Osteoblast (primary cell): Measurements from ENCODE around the gene SHC2. TPM values are rescaled to one million over a fixed set of nuclear protein-coding genes. Genes with fewer than 3 reads are reported as not detected.
A peak's percentile ranks its signal among the peaks of the same experiment; 100 is the strongest.

Source experiments
- DNase-seq: peaks from one replicate; pipeline ENCODE4 v3.0.0; 2011; ENCODE audit warnings: low spot score, mixed read lengths; ENCODE audit not compliant: insufficient read length; ENCODE audit errors: missing footprints
- H2AFZ ChIP-seq: 2 replicates; pipeline ENCODE4 v1.6.0; 2011; ENCODE audit warnings: mild to moderate bottlenecking, low read length
- H3K27ac ChIP-seq: 2 replicates; pipeline ENCODE4 v1.5.1; 2011; ENCODE audit warnings: mild to moderate bottlenecking, low read depth, low read length, moderate library complexity
- H3K27me3 ChIP-seq: 2 replicates; pipeline ENCODE4 v1.6.0; 2012; ENCODE audit warnings: mild to moderate bottlenecking, control low read depth, inconsistent platforms, low read length, moderate library complexity; ENCODE audit not compliant: insufficient read depth
- H3K36me3 ChIP-seq: 2 replicates; pipeline ENCODE4 v1.5.1; 2011; ENCODE audit warnings: mild to moderate bottlenecking, low read length, control low read depth, moderate library complexity; ENCODE audit not compliant: insufficient read depth
- H3K4me1 ChIP-seq: 2 replicates; pipeline ENCODE4 v1.5.1; 2011; ENCODE audit warnings: mild to moderate bottlenecking, low read length, control low read depth, moderate library complexity; ENCODE audit not compliant: insufficient read depth
- H3K4me2 ChIP-seq: 2 replicates; pipeline ENCODE4 v1.6.0; 2011; ENCODE audit warnings: mild to moderate bottlenecking, low read length; ENCODE audit not compliant: insufficient read depth
- H3K4me3 ChIP-seq: fragments of 200-600 bp; sonication (generic); 3 replicates; pipeline ENCODE4 v1.5.1; 2012; ENCODE audit warnings: mild to moderate bottlenecking, low read length, inconsistent platforms; ENCODE audit not compliant: insufficient read depth
- H3K79me2 ChIP-seq: 2 replicates; pipeline ENCODE4 v1.6.0; 2012; ENCODE audit warnings: mild to moderate bottlenecking, low read length, control low read depth, inconsistent platforms; ENCODE audit not compliant: insufficient read depth
- H3K9me3 ChIP-seq: 2 replicates; pipeline ENCODE4 v1.5.1; 2011; ENCODE audit warnings: low read depth, low read length, control low read depth
- H4K20me1 ChIP-seq: 2 replicates; pipeline ENCODE4 v1.6.0; 2012; ENCODE audit warnings: mild to moderate bottlenecking, low read length, control low read depth; ENCODE audit not compliant: insufficient read depth
- total RNA-seq: library from RNA; depleted of rRNA; stranded (reverse); fragments of >200 nt; gene quantifications from 2 replicates; pipeline ENCODE4 v1.2.3, GENCODE V29; 2012
- TF ChIP-seq, protein P1 (sequence below): IDR thresholded peaks from 2 replicates; pipeline ENCODE4 v1.5.1; 2011; ENCODE audit warnings: mild to moderate bottlenecking, low read depth, low read length, moderate library complexity; ENCODE audit errors: extremely low read depth

SHC2 gene
- total RNA-seq, 1 donor = 0.36 TPM

DNA sequence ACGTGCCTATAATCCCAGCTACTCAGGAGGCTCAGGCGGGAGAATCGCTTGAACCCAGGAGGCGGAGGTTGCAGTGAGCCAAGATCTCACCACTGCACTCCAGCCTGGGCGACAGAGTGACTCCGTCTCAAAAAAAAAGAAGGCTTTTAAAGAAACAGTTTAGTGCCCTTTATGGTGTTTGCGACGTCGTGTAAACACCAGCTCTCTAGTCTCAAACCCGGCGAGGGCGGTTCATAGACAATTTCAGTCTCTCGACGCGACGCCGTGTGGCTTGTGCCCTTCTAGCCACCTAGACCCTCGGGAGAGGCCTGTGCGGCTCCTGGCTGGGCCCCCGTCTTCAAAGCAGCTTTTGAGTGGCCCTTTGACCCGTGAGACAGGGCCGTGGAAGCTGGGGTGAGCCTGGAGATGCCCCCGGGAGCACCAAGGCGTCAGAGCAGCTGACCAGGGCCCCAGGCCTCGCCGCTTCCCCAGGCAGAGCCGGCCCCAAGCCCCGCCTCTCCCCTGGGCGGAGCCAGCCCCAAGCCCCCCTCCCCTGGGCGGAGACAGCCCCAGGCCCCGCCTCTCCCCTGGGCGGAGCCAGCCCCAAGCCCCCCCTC lies 30.4 kb upstream of the SHC2 start:
- peak; percentile 37 for DNase-seq
- Histone ChIP-seq H3K36me3 (no peaks in the 10 kb centered on the region), H2AFZ (no peak overlapping the region), H3K27me3 (no peaks in the 10 kb centered on the region), H3K9me3 (no peaks in the 10 kb centered on the region), H3K4me2 (no peak overlapping the region), H3K4me3 (no peak overlapping the region), H3K27ac (no peak overlapping the region), H3K4me1 (peaks cover 6% of the 10 kb centered on the region), H4K20me1 (no peaks in the 10 kb centered on the region), H3K79me2 (no peaks in the 10 kb centered on the region)
- TF ChIP-seq, protein P1, sequence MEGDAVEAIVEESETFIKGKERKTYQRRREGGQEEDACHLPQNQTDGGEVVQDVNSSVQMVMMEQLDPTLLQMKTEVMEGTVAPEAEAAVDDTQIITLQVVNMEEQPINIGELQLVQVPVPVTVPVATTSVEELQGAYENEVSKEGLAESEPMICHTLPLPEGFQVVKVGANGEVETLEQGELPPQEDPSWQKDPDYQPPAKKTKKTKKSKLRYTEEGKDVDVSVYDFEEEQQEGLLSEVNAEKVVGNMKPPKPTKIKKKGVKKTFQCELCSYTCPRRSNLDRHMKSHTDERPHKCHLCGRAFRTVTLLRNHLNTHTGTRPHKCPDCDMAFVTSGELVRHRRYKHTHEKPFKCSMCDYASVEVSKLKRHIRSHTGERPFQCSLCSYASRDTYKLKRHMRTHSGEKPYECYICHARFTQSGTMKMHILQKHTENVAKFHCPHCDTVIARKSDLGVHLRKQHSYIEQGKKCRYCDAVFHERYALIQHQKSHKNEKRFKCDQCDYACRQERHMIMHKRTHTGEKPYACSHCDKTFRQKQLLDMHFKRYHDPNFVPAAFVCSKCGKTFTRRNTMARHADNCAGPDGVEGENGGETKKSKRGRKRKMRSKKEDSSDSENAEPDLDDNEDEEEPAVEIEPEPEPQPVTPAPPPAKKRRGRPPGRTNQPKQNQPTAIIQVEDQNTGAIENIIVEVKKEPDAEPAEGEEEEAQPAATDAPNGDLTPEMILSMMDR = no peak

DNA sequence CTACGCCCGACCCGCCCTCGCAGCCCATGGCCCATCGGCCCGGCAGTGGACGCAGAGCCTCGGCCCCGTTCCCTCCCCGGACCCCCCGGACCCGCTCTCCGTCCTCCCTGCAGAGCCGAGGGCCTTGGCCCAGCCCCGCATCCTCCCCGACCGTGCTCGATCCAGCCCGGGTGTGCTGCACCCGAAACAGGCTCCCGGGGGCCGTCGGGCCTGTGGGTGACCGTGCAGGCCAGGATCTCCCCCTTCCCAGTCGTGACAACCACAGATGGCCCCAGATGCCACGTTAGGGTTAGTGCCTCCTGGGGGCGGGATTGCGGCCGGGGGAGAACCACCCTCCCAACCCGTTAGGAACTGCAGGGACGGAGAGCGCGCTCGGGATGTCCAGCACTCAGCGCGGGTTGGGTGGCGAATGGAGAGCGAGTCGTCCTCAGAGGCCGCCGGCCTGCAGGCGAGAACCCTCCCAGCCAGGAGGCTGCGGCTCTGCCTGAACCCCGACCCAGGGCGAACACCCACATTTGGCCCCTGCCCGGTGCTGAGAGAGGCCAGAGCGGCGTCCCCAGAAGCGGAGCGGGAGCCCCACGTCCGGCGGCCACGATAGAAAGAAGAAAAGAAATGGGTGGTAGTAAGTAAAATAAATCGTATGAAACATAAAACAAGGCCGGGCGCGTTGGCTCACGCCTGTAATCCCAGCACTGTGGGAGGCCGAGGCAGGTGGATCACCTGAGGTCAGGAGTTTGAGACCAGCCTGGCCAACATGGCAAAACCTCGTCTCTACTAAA lies 28.8 kb upstream of the SHC2 start:
- Histone ChIP-seq H3K4me3 (peak overlapping the region; percentile 88), H3K36me3 (no peaks in the 10 kb centered on the region), H3K9me3 (no peaks in the 10 kb centered on the region), H3K27ac (peak overlapping the region; percentile 65), H2AFZ (peak overlapping the region; percentile 83), H3K27me3 (peaks cover 2% of the 10 kb centered on the region), H3K4me2 (peak overlapping the region; percentile 89), H3K79me2 (no peaks in the 10 kb centered on the region), H4K20me1 (no peaks in the 10 kb centered on the region), H3K4me1 (peaks cover 14% of the 10 kb centered on the region)
- TF ChIP-seq, protein P1 = no peak
- peak; percentile 97 for DNase-seq

DNA sequence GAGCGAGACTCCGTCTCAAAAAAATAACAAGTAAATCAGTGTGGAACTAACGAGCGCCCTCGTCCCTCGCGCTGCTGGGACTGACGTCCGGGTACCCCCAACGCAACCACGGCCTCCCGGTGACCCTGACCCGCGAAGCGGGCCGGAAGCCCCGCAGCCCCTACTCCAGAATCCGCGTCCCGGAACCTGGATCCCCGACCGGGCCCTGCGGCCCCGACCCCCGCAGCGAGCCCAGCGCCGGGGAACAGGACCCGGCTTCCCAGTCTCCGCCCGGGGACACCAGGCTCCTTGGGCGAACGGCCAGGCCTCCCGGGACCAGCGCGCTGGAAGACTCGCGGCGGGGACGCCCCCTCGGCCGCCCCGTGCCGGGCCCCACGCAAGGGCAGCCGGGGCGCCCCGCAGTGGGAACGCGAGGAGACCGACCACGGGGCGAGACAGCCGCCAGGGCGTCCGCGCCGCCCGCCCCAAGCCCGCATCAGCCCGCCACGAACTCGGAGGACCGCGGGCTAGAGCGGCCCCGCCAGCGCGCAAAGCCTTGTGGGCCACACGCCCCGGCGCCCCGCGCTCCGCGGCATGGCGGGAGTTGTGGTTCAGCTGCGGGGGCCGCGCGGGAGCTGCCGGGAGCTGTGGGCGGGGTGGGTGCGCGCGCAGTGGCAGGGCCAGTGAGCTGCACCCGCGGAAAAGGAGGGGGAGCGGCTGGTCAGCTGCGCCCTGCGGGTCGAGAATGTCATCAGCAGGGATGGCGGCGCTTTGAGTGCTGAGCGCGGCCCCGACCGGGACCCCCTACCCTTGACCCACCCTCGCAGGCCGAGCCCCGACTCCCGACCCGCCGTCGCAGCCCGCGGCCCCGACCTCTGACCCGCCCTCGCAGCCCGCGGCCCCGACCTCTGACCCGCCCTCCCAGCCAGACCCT lies 27.9 kb upstream of the SHC2 start:
- peak overlapping the region; percentile 81 for H2AFZ ChIP-seq
- H3K4me1 ChIP-seq = peaks cover 14% of the 10 kb centered on the region
- DNase-seq = peak; percentile 100
- H4K20me1 ChIP-seq = no peaks in the 10 kb centered on the region
- peaks cover 2% of the 10 kb centered on the region for H3K27me3 ChIP-seq
- TF ChIP-seq, protein P1 = no peak
- H3K4me2 ChIP-seq = peak overlapping the region; percentile 89
- H3K4me3 ChIP-seq = peak overlapping the region; percentile 88
- H3K9me3 ChIP-seq = no peaks in the 10 kb centered on the region
- H3K79me2 ChIP-seq = no peaks in the 10 kb centered on the region
- no peaks in the 10 kb centered on the region for H3K36me3 ChIP-seq
- H3K27ac ChIP-seq = peak overlapping the region; percentile 72
